Renal cortical epithelial cell (primary cell): ENCODE data around the gene MCRS1. TPM values are rescaled to one million over a fixed set of nuclear protein-coding genes. Genes with fewer than 3 reads are reported as not detected.
"Not testable (repeated sequence)": the region's sequence is repeated elsewhere in the genome, so short reads cannot be mapped to it uniquely, and the experiment has no call there.

ENCODE experiments used
- DNase-seq: peaks from one replicate; pipeline ENCODE4 v3.0.0-alpha.2; 2011; ENCODE audit warnings: low read depth
- total RNA-seq: library from RNA; depleted of rRNA; stranded (reverse); fragments of >200 nt; gene quantifications from 2 replicates; pipeline ENCODE4 v1.2.3, GENCODE V29; 2014

The MCRS1 gene
- 52.1 and 66.9 TPM in 2 replicates for total RNA-seq

GRCh38 chr12:49567611-49568441 is at the start of gene MCRS1:
MCRS1 (minus strand) TSS chr12:49568142; CDS start chr12:49566731, 1,411 bp downstream.
- peak; percentile 90 for DNase-seq

- DNase-seq, result no peak
Observed at GRCh38 chr12:49616533-49617219, 48.7 kb upstream of the MCRS1 start.

DNA sequence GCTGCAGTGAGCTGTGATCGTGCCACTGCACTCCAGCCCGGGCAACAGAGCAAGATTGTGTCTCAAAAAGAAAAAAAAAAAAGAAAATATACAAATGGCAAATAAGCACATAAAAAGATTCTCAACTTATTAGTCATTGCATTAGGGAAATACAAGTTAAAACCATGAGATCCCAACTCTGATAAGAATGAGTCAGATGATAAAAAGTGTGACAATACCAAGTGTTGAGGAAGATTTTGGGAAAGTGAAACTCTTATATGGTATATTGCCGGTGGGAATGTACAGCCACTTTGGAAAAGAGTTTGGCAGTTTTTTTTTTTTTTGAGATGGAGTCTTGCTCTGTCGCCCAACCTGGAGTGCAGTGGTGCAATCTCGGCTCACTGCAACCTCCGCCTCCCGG is 47.8 kb upstream of the MCRS1 start:
- peak; percentile 47 for DNase-seq

DNA sequence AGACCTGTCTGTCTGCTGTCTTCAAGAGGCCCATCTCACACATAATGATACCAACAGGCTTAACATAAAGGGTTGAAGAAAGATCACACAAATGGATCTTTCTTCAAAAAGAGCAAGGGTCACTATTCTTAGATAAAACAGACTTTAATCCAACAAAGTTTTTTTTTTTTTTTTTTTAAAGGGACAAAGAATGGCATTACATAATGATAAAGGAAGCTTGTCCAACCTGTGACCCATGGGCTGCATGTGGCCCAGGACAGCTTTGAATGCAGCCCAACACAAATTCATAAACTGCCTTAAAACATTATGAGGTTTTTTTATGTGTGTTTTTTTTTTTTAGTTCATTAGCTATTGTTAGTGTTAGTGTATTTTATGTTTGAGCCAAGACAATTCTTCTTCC is 44.3 kb upstream of the MCRS1 start:
- DNase-seq, result no peak

DNA sequence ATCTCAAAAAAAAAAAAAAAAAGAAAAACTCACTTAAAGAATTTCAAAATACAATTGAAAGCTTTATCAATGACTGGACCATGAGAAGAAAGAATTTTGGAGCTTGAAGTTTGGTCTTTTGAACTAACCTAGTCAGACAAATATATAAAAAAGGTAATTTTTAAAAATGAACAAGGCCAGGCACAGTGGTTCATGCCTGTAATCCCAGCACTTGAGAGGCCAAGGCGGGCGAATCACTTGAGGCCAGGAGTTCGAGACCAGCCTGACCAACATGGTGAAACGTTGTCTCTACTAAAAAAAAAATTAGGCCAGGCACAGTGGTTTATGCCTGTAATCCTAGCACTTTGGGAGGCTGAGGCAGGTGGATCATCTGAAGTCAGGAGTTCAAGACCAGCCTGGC is 42.8 kb upstream of the MCRS1 start:
- not testable (repeated sequence) for DNase-seq

GRCh38 chr12:49609875-49610154 is 41.9 kb upstream of the MCRS1 start:
- no peak for DNase-seq

- DNase-seq, result peak; percentile 5
Observed at GRCh38 chr12:49609059-49609874, 41.3 kb upstream of the MCRS1 start.

DNA sequence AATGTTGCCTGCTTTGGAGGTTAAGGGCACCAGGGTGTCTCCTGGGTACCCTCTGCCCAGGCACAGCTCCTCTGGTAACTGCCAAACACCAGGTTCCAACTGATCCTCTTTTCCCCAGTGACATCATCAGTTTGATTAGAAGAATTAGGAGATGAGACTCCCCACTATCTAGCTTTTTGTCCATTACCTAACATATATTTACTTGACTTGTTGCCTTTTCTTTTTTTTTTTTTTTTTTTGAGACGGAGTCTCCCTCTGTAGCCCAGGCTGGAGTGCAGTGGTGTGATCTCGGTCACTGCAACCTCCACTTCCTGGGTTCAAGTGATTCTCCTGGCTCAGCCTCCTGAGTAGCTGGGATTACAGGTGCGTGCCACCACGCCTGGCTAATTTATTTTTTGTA is 37.6 kb upstream of the MCRS1 start, which contains the start of gene FAM186B:
FAM186B (minus strand) TSS at position 101 of the 400 bp plus-strand sequence. CDS start 162 bp downstream, outside the sequence.
- DNase-seq, result not testable (repeated sequence)

GRCh38 chr12:49604856-49605255 is 36.9 kb upstream of the MCRS1 start:
- no peak for DNase-seq

- DNase-seq, result no peak
Observed at GRCh38 chr12:49603721-49604120, 35.8 kb upstream of the MCRS1 start.

DNA sequence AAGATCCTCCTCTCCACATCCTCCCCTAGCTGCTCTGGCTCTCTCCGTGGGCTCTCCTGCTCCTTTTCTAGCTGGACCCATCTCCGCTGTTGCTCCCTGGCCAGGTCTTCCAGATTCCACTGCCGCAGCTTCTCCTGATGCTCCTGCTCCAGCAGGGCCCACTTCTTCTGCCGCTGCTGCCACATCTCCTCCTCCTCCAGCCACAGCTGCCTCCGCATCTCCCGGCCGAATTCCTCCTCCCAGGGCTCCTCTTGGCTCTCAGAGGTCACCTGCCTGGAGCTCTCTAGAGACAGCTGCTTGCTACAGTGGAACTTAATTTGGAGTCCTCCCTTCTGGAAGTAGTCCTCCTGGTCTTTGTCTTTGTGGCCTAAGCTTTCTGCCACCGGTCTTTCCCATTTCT is 32.0 kb upstream of the MCRS1 start:
- DNase-seq, result no peak

GRCh38 chr12:49598527-49598926 is 30.6 kb upstream of the MCRS1 start:
- no peak for DNase-seq

GRCh38 chr12:49588721-49589516 is 21.0 kb upstream of the MCRS1 start:
- DNase-seq, result no peak

GRCh38 chr12:49588281-49588680 is 20.3 kb upstream of the MCRS1 start:
- no peak for DNase-seq

DNA sequence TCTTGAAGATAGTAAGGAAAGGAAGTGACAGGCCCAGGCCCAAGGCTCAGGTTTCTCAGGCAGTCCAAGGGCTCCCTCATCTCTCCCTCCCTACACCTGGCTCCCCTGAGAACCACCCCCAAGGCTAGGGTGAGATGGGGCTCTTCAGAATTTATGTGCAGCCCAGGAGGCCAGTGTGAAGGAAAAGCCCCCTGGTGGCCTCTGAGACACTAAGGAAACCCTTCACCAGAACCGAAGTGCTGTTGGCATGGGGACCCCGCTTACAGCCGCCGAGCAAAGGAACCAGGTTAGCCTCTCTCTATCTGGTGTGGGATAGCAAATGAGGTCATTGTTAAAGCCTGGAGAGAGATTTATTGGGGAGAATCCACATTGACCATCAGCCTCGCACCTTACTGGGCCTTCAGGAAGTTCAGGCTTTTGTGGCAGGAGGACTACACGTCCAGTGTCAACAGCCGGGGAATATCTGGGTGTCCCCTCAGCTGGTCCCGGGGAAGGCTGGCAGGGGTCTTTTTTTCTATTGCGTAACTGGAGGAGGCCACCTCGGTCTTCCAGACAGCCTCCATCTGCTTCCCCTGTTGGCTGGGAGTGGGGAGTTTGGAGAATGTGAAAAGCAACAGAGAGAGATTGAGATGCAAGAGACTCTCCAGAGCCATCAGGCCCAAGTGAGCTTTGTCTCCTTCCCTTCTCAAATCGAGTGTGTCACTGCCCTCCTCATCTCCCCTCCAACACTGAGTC is 19.4 kb upstream of the MCRS1 start:
- no peak for DNase-seq

DNA sequence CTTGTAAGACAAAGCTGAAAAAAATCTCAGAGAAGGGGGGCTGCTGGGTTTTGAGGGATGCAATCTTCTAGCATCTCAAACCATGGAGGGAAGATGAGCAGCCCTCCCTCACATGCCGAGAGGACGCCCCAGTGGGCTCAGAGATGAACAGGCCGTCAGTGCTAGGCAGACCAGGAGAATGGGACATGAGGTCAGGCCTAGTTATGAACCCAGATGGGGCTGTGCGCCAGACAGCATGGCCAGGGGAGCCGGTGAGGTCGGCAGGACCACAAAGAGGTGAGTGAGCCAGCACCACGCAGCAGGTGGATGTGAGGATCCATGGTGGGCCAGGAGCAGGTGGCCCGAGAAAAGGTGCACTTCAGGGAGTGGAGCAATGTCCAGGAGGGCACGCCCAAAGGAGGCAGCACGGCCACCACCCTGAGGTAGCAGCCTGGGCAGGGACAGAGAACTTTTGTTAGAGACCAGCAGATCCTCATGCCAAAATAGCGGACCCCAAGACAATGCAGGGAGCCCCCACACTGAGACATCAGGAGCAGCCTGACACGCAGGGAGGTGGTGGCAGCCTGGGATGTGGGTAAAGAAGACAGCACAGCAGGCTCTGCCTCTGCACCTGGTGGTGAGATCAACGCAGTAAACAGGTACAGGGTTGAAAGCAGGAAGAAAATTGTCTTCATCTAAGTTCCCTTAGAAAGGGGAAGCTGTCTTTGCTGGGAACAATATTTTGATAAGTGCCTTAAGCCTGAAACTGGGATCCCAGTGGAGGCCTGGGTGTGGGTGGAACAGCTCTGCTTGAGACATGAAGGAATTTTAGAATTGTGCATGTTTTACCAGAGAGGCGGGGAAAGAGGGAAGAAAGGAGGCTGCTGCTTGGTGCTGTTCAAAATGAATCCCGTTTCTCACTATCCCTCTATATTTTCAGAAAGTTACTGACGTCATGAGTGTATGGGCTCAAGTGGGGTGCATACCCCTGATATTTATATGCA is 17.8 kb upstream of the MCRS1 start:
- no peak for DNase-seq

DNA sequence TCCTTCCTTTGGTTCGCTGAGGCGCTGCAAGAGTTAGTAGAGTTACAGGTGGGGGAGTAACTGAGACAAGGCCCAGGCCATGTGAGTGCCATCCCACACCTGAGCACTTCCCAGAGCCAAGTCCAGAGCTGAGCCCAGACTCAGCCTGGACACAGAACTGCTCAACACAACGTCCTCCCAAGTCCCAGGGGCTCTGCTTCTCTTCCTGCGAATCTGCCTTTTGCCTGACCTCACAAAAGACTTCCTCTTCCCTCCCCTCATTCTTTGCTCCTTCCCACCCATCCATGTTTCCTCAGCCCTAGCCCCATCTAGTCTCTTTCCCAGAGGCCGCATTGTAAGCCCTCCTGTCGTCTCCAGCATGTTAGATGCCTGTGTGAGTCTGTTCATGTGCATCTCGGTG is 16.6 kb upstream of the MCRS1 start:
- no peak for DNase-seq

- no peak for DNase-seq
Observed at GRCh38 chr12:49583366-49584094, 15.6 kb upstream of the MCRS1 start.

DNA sequence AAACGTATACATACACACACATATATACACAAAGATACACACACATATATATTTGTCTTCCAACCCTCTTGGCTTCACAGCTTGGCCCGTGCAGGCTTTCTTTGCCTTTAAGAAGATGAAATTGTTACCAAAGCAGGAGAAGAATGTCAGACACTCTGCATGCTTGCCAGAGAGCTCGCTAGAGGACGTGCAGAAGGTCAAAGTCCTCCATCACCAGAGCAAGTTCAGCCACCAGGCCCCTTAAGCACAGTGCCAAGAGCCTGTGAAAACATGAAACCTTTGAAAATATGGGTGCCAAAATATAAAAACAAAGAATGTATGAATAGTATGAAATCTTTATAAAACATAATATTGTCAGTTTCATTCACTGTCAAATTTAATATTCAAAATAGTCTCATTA is 14.9 kb upstream of the MCRS1 start:
- DNase-seq, result no peak
